ENCODE measurements around the gene MEIOB.

DNA sequence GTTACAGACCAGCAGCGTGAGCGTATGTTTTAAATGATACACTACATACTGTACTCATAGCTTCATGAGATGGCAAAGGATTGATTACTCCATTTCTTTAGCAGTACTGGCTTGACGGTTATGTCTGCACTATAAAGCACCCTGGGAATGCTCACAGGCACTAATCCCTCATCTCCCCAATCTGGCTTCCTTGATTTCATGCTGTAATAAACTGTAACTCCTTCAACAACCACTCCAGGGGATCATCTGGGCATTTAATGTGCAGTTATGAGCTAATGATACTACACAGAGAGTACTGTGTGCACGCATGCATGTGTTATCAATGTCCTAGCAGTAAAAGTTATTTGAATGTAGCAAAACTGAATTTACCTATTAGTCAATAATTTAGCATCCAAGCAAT, 20.2 kb downstream of the MEIOB start:
- TF ChIP-seq, protein P1, sequence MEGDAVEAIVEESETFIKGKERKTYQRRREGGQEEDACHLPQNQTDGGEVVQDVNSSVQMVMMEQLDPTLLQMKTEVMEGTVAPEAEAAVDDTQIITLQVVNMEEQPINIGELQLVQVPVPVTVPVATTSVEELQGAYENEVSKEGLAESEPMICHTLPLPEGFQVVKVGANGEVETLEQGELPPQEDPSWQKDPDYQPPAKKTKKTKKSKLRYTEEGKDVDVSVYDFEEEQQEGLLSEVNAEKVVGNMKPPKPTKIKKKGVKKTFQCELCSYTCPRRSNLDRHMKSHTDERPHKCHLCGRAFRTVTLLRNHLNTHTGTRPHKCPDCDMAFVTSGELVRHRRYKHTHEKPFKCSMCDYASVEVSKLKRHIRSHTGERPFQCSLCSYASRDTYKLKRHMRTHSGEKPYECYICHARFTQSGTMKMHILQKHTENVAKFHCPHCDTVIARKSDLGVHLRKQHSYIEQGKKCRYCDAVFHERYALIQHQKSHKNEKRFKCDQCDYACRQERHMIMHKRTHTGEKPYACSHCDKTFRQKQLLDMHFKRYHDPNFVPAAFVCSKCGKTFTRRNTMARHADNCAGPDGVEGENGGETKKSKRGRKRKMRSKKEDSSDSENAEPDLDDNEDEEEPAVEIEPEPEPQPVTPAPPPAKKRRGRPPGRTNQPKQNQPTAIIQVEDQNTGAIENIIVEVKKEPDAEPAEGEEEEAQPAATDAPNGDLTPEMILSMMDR (IDR thresholded peaks at IDR 0.05; ENCODE audit: poor library complexity), result no peak
- no peak for TF ChIP-seq EZH2 (IDR thresholded peaks at IDR 0.05; ENCODE audit: borderline replicate concordance)

All from hepatocyte (in vitro differentiated cells).